ENCODE data around the gene FAM9A. TPM values are rescaled to one million over a fixed set of nuclear protein-coding genes. Genes with fewer than 3 reads are reported as not detected.

The FAM9A gene
- total and polyA plus RNA-seq, 9 of the 15 experiments (the other 6 are each of a cell fraction or from before 2014, with no cell fraction given), result 0.07 TPM; not detected in 8

DNA sequence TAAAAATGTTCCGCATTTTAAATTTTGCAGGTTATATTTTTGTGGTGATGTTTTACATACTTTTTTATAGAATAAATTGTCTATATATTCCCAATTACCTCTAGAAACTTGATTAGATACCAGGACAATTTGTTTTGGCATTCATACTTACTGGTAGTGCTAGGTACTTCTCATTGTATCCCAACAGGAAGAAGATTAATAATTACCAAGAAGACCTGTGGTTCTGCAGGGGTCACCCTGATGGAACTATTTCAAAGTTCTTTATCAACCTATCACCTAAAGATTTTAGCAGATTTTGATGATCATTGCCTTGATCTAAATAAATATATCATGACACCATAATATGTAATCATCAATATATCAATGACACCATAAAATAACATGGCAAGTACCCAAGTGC is 22.5 kb upstream of the FAM9A start:
- no TSS peak for BruUV-seq (replicated peaks)
- no peaks in the 10 kb centered on the region for H4K20me1 ChIP-seq (replicated peaks; ENCODE audit: control insufficient read depth, insufficient read depth, low read length)
- intact Hi-C loops (cut with micrococcal nuclease) (no loop called here), in situ Hi-C loops (cut with MboI) (no loop called here)
- H3K9me1 ChIP-seq (ENCODE audit: control insufficient read depth, insufficient read depth, low read length), result no peaks in the 10 kb centered on the region
- H3K9me3 ChIP-seq (replicated peaks; ENCODE audit: control insufficient read depth, insufficient read depth, low read depth, low read length), result no peaks in the 10 kb centered on the region
- H3K27me3 ChIP-seq (ENCODE audit: control insufficient read depth in 2 of 2, insufficient read depth in 2 of 2, low read length in 2 of 2), result no peaks in the 10 kb centered on the region
- DNase-seq (ENCODE audit: extremely low read depth in 1 of 4, low spot score in 3 of 4) (no peak), ATAC-seq (no peak), FAIRE-seq (no peak)
- H2AFZ ChIP-seq (ENCODE audit: low read depth, low read length), result no peak overlapping the region
- H3K4me2 ChIP-seq (ENCODE audit: insufficient read depth, low read length), result no peak overlapping the region
- TF ChIP-seq, protein P1, sequence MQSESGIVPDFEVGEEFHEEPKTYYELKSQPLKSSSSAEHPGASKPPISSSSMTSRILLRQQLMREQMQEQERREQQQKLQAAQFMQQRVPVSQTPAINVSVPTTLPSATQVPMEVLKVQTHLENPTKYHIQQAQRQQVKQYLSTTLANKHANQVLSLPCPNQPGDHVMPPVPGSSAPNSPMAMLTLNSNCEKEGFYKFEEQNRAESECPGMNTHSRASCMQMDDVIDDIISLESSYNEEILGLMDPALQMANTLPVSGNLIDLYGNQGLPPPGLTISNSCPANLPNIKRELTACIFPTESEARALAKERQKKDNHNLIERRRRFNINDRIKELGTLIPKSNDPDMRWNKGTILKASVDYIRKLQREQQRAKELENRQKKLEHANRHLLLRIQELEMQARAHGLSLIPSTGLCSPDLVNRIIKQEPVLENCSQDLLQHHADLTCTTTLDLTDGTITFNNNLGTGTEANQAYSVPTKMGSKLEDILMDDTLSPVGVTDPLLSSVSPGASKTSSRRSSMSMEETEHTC (IDR thresholded peaks at IDR 0.05), result no peak
- TF ChIP-seq HDAC1 (IDR thresholded peaks at IDR 0.05), result no peak
- no peak for TF ChIP-seq BRD9 (IDR thresholded peaks at IDR 0.05; ENCODE audit: low read depth, partially characterized antibody)
- no peak for TF ChIP-seq ATF7 (IDR thresholded peaks at IDR 0.05)
- no peak for TF ChIP-seq RBM34 (IDR thresholded peaks at IDR 0.05; ENCODE audit: borderline replicate concordance, insufficient read depth, low read length)
- TF ChIP-seq PHB (CRISPR knock-in tag; IDR thresholded peaks at IDR 0.05), result no peak
- TF ChIP-seq, protein P2, sequence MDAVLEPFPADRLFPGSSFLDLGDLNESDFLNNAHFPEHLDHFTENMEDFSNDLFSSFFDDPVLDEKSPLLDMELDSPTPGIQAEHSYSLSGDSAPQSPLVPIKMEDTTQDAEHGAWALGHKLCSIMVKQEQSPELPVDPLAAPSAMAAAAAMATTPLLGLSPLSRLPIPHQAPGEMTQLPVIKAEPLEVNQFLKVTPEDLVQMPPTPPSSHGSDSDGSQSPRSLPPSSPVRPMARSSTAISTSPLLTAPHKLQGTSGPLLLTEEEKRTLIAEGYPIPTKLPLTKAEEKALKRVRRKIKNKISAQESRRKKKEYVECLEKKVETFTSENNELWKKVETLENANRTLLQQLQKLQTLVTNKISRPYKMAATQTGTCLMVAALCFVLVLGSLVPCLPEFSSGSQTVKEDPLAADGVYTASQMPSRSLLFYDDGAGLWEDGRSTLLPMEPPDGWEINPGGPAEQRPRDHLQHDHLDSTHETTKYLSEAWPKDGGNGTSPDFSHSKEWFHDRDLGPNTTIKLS (IDR thresholded peaks at IDR 0.05; ENCODE audit: borderline replicate concordance, low read depth), result no peak
- TF ChIP-seq NFE2 (IDR thresholded peaks at IDR 0.05; ENCODE audit: low read depth), result no peak
- TF ChIP-seq POLR2H (tag; IDR thresholded peaks at IDR 0.05; ENCODE audit: low read depth), result no peak
- no peaks in the 10 kb centered on the region for H3K4me1 ChIP-seq (replicated peaks in 1 of 2; ENCODE audit: control insufficient read depth in 2 of 2, insufficient read depth in 2 of 2, low read length in 2 of 2)
- no peaks in the 10 kb centered on the region for H3K36me3 ChIP-seq (ENCODE audit: control insufficient read depth, insufficient read depth, low read length)
- no peak overlapping the region for H3K4me3 ChIP-seq
- 9% methylated on average over 1 of the region's 1 CpG for WGBS (ENCODE audit: insufficient coverage, low coverage, missing lambda C conversion rate)
- CTCF ChIA-PET (ENCODE audit: low intra/inter-chr PET ratio), result no interaction called here
- H3K79me2 ChIP-seq (ENCODE audit: control insufficient read depth, insufficient read depth, low read length), result no peaks in the 10 kb centered on the region
- H3K27ac ChIP-seq (ENCODE audit: extremely low read depth, low read depth, low read length), result no peak overlapping the region
- POLR2A ChIA-PET, result no interaction called here
- H3K9ac ChIP-seq (ENCODE audit: insufficient read depth in 1 of 2, low read depth in 2 of 2, low read length in 2 of 2), result no peak overlapping the region

All from K562 (cell line).